Psoas muscle (tissue), 8 donors: ENCODE data around the gene NOS1AP. TPM values are rescaled to one million over a fixed set of nuclear protein-coding genes. Genes with fewer than 3 reads are reported as not detected.

Experiments
- ATAC-seq, 4 donors: fragments of 200-7000 bp; cut with Tn5 transposase; one replicate each; pipeline ENCODE4 v1.9.1; 2020; ENCODE audit warnings: moderate library complexity in 3 of 4, mild to moderate bottlenecking in 2 of 4
- DNase-seq, 2 donors: peaks; one replicate each; pipeline ENCODE4 v3.0.0-alpha.2; 2020
- H3K27ac ChIP-seq: fragments of 200-600 bp; one replicate; pipeline ENCODE4 v1.8.0; 2022
- H3K27me3 ChIP-seq, 3 donors: fragments of 200-600 bp in 1 of 3; one replicate each; pipeline versions ENCODE4 v1.6.1 to v1.8.0; 2013 to 2022; ENCODE audit warnings: low read length in 2 of 3, mild to moderate bottlenecking in 2 of 3, moderate library complexity in 1 of 3; ENCODE audit not compliant: insufficient read depth in 3 of 3
- H3K36me3 ChIP-seq, 2 donors: fragments of 200-600 bp in 1 of 2; one replicate each; pipeline versions ENCODE4 v1.6.1 to v1.8.0; 2013 to 2022; ENCODE audit warnings: low read depth in 1 of 2, mild to moderate bottlenecking in 1 of 2, moderate library complexity in 1 of 2; ENCODE audit not compliant: insufficient read depth in 1 of 2
- H3K4me1 ChIP-seq: fragments of 200-600 bp; one replicate; pipeline ENCODE4 v1.8.0; 2022
- H3K4me3 ChIP-seq: fragments of 200-600 bp; one replicate; pipeline ENCODE4 v1.8.0; 2022; ENCODE audit warnings: mild to moderate bottlenecking
- H3K9me3 ChIP-seq: fragments of 200-600 bp; one replicate; pipeline ENCODE4 v1.8.0; 2022
- CTCF ChIP-seq: fragments of 200-600 bp; IDR thresholded peaks from one replicate; pipeline ENCODE4 v1.8.0; 2022; ENCODE audit warnings: antibody characterized with exemption
- WGBS, 3 donors: extraction: QIAGEN DNeasy Blood & Tissue Kit; methylation state at CpG; one replicate each; pipeline versions ENCODE4 v1.1.6 to v1.1.7; 2013; 5-methylcytosine and 5-hydroxymethylcytosine counted together
- intact Hi-C, 2 donors: fragments of 100-400 bp; cut with DNase I; formaldehyde crosslinking; loops; one replicate each; pipeline versions ENCODE4 v1.11.0 to v1.14.2; 2022
- polyA plus RNA-seq, 3 donors: library from polyadenylated mRNA; stranded (reverse); fragments of 200-250 nt; gene quantifications; one replicate each; pipeline ENCODE4 v1.2.3, GENCODE V29; 2013
- total RNA-seq, 4 donors: library from RNA; stranded (reverse); fragmentation: NEBNext Ultra II Directional in 2 of 4; extraction: Animal tissue kit (Norgen Biotek cat#: 25700) in 2 of 4; gene quantifications; one replicate each; pipeline versions ENCODE4 v1.2.1 to v1.2.4, GENCODE V29; 2021 to 2023
- donor health status: healthy with polysubstance abuse.
- donor health status: DM: no; HTN: no; CAD: no; lungs with moderate emphysema.
- donor health status: Bipolar disorder and iron deficiency.
- donor health status: healthy.
- donor health status: DM: yes; HTN: yes; CAD: no.
- donor health status: DM: no; HTN: no; CAD: no.
- donor health status: DM: no; HTN: no; CAD: no.
- donor health status: DM: yes; HTN: yes; CAD: no.

NOS1AP gene
- total and polyA plus RNA-seq, 7 donors = 0.10 to 0.76 (median 0.18) TPM

- intact Hi-C loops = no loop called here
- no peak overlapping the region for H3K27ac ChIP-seq
- no peak for DNase-seq
These were observed 164.4 kb downstream of the NOS1AP start for GRCh38 chr1:162233937-162234336.

GRCh38 chr1:162234571-162234970, 165.1 kb downstream of the NOS1AP start:
- no peaks in the 10 kb centered on the region for H3K4me1 ChIP-seq
- TF ChIP-seq CTCF = no peak
- ATAC-seq (no peak), DNase-seq (no peak)
- 88 to 91% (median 90%) methylated on average over 2 of the region's 2 CpGs for WGBS, 3 donors
- no peaks in the 10 kb centered on the region for H3K27me3 ChIP-seq
- no peak overlapping the region for H3K27ac ChIP-seq
- no peaks in the 10 kb centered on the region for H3K36me3 ChIP-seq
- H3K4me3 ChIP-seq = no peak overlapping the region
- intact Hi-C loops = no loop called here
- no peaks in the 10 kb centered on the region for H3K9me3 ChIP-seq

More at GRCh38 chr1:162233937-162234336, 164.4 kb downstream of the NOS1AP start:
- ATAC-seq = no peak
- H3K4me1 ChIP-seq = no peaks in the 10 kb centered on the region
- H3K27me3 ChIP-seq = no peaks in the 10 kb centered on the region
- WGBS, 3 donors = 94 to 100% (median 95%) methylated on average over 1 of the region's 1 CpG
- no peaks in the 10 kb centered on the region for H3K36me3 ChIP-seq
- TF ChIP-seq CTCF = no peak
- no peak overlapping the region for H3K4me3 ChIP-seq
- H3K9me3 ChIP-seq = no peaks in the 10 kb centered on the region

- Histone ChIP-seq H3K36me3 (no peaks in the 10 kb centered on the region), H3K27me3 (no peaks in the 10 kb centered on the region), H3K4me1 (no peaks in the 10 kb centered on the region), H3K4me3 (no peak overlapping the region), H3K9me3 (no peaks in the 10 kb centered on the region), H3K27ac (no peak overlapping the region)
- ATAC-seq = peak in 2 of 4 donors; percentile 40 to 44
- intact Hi-C loops = no loop called here
- TF ChIP-seq CTCF = no peak
- 58 to 62% (median 58%) methylated on average over 7 of the region's 7 CpGs for WGBS, 3 donors
- no peak for DNase-seq
These were observed 165.8 kb downstream of the NOS1AP start for GRCh38 chr1:162235241-162235800.

- Histone ChIP-seq H3K27me3 (no peaks in the 10 kb centered on the region), H3K36me3 (no peaks in the 10 kb centered on the region), H3K4me3 (no peak overlapping the region), H3K27ac (no peak overlapping the region), H3K9me3 (no peaks in the 10 kb centered on the region), H3K4me1 (no peaks in the 10 kb centered on the region)
- 40 to 51% (median 47%) methylated on average over 3 of the region's 3 CpGs for WGBS, 3 donors
- DNase-seq = no peak
- no peak for TF ChIP-seq CTCF
- intact Hi-C loops = no loop called here
- ATAC-seq = no peak
These were observed 166.7 kb downstream of the NOS1AP start for GRCh38 chr1:162236201-162236600.

GRCh38 chr1:162236618-162237017, 167.1 kb downstream of the NOS1AP start:
- DNase-seq (no peak), ATAC-seq (no peak)
- Histone ChIP-seq H3K27me3 (no peaks in the 10 kb centered on the region), H3K36me3 (no peaks in the 10 kb centered on the region), H3K4me3 (no peak overlapping the region), H3K27ac (no peak overlapping the region), H3K9me3 (no peaks in the 10 kb centered on the region), H3K4me1 (no peaks in the 10 kb centered on the region)
- WGBS, 3 donors = 67 to 78% (median 72%) methylated on average over 2 of the region's 2 CpGs
- TF ChIP-seq CTCF = no peak
- intact Hi-C loops = no loop called here
